ENCODE data around the gene EEFSEC. TPM values are rescaled to one million over a fixed set of nuclear protein-coding genes. Genes with fewer than 3 reads are reported as not detected.

EEFSEC gene
- total RNA-seq, 1 donor from 2014 or later: 23.4 TPM

DNA sequence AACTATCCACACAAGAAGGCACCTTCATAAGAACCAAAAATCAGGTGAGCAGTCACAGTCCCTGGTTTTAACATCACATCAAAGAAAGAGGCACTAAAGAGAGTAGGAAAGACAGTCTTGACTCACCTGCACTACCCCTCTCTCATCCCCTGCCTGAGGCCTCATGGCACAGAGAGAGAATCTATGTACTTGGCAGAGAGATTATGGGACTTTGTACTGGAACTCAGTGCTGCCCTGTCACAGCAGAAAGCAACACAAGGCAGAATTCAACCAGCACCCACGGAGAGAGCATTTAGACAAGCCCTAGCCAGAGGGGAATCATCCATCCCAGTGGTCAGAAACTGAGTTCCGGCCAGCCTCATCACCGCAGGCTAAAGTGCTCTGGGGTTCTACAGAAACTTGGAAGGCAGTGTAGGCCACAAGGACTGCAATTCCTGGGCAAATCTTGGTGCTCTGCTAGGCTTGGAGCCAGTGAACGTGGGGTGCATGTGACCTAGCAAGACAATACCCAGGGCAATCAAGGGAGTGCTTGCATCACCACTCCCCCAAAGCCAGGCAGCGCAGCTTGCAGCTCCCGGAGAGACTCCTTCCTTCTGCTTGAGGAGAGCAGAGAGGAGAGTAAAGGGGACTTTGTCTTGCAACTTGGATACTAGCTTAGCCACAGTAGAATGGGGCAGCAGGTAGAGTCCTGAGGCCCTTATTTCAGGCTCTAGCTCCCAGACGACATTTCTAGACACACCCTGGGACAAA, 21.2 kb upstream of the EEFSEC start:
- Mint-ChIP-seq H3K27me3 (ENCODE audit: low read depth) (peaks cover 46% of the 10 kb centered on the region), H3K36me3 (ENCODE audit: low read depth) (no peaks in the 10 kb centered on the region), H3K4me1 (no peaks in the 10 kb centered on the region), H3K9me3 (no peaks in the 10 kb centered on the region), H3K27ac (ENCODE audit: unreplicated experiment) (no peak overlapping the region), H3K4me3 (no peak overlapping the region)
- TF ChIP-seq, protein P1, sequence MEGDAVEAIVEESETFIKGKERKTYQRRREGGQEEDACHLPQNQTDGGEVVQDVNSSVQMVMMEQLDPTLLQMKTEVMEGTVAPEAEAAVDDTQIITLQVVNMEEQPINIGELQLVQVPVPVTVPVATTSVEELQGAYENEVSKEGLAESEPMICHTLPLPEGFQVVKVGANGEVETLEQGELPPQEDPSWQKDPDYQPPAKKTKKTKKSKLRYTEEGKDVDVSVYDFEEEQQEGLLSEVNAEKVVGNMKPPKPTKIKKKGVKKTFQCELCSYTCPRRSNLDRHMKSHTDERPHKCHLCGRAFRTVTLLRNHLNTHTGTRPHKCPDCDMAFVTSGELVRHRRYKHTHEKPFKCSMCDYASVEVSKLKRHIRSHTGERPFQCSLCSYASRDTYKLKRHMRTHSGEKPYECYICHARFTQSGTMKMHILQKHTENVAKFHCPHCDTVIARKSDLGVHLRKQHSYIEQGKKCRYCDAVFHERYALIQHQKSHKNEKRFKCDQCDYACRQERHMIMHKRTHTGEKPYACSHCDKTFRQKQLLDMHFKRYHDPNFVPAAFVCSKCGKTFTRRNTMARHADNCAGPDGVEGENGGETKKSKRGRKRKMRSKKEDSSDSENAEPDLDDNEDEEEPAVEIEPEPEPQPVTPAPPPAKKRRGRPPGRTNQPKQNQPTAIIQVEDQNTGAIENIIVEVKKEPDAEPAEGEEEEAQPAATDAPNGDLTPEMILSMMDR (conservative IDR thresholded peaks at IDR 0.05): no peak
- no peak for DNase-seq (ENCODE audit: low read depth, low spot score)

DNA sequence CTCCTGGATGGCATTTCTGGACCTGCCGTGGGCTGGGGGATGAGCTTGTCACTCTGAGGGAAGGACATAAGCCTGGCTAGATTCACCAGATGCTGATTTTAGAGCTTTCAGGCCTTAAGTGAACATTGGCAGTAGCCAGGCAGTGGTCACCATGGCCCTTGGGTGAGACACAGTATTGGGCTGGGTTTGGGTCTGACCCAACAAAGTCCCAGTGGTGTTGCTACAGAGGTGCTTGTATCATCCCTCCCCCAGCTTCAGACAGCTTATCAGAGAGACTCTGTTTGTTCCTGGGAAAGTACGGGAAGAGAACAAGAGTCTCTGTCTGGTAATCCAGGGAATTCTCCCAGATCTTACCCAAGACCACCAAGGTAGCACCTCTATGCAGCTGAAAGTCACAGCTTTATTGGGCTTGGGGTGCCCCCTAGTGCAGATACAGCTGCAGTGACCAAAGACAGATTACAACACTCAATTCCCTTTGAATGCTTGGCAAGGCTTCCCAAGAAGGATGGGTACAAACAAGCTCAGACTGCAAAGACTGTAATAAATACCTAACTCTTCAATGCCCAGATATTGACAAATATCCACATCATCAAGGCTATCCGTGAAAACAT, 19.9 kb upstream of the EEFSEC start:
- Mint-ChIP-seq H3K9me3 (no peaks in the 10 kb centered on the region), H3K36me3 (ENCODE audit: low read depth) (no peaks in the 10 kb centered on the region), H3K27ac (ENCODE audit: unreplicated experiment) (no peak overlapping the region), H3K4me3 (no peak overlapping the region), H3K4me1 (no peaks in the 10 kb centered on the region), H3K27me3 (ENCODE audit: low read depth) (peaks cover 50% of the 10 kb centered on the region)
- DNase-seq (ENCODE audit: low read depth, low spot score): peak; percentile 35
- TF ChIP-seq, protein P1 (conservative IDR thresholded peaks at IDR 0.05): peak; percentile 66

DNA sequence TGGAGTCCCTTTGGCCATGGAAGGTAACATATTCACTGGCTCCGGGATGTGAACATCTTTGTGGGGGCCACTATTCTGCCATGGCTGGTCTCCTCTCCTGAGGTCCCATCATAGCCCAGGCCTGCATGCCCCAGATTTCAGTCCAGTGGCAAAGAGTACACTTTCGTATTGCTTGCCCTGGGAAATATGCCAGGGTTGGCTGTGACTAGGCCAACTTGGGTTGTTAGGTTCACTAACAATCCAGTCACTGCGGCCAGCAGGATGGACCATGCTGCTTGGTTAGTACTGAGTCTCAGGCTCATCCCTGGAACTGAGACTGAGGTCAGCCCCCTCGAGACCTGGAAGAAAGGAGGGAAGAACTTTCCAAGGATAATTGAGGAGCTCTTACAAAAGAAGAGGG, 9.8 kb upstream of the EEFSEC start:
- H3K4me3 Mint-ChIP-seq: no peak overlapping the region
- no peaks in the 10 kb centered on the region for H3K36me3 Mint-ChIP-seq (ENCODE audit: low read depth)
- no peaks in the 10 kb centered on the region for H3K9me3 Mint-ChIP-seq
- H3K27me3 Mint-ChIP-seq (ENCODE audit: low read depth): peaks cover 62% of the 10 kb centered on the region
- TF ChIP-seq, protein P1 (conservative IDR thresholded peaks at IDR 0.05): no peak
- no peak for DNase-seq (ENCODE audit: low read depth, low spot score)
- no peak overlapping the region for H3K27ac Mint-ChIP-seq (ENCODE audit: unreplicated experiment)
- H3K4me1 Mint-ChIP-seq: no peaks in the 10 kb centered on the region

DNA sequence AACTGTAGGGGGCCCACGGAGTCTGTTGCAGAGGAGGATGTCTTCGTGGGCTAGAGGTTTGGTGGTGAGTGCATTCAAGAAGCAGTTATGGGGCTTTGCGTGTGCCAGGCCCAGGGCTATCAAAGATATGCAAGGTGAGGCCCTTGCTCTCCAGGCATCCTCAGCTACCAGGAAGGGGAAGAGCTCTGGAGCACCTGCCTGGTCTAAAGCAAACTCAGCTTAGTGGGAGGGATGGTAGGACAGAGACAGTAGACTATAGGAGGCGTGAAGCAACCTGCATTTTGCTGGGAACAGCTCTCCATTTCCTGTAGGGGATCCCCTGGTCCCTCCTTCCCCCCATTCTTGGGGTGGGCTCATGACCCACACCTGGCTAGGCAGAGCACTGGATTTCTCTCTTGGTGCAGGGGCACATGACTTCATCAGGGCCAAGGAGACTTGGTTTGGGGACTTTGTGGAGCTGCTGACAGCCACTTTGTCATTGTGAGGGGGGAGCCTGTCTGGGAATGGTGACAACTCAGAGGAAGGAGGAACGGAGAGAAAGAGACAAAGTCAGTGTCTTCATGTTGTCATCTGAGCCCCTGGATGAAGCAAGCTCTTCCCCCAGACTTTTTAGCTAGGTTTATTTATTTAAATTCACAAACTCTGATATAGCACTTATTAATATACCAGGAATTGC, 8.6 kb upstream of the EEFSEC start:
- Mint-ChIP-seq H3K36me3 (ENCODE audit: low read depth) (no peaks in the 10 kb centered on the region), H3K27me3 (ENCODE audit: low read depth) (peaks cover 58% of the 10 kb centered on the region), H3K27ac (ENCODE audit: unreplicated experiment) (no peak overlapping the region), H3K4me1 (no peaks in the 10 kb centered on the region), H3K9me3 (no peaks in the 10 kb centered on the region), H3K4me3 (no peak overlapping the region)
- TF ChIP-seq, protein P1 (conservative IDR thresholded peaks at IDR 0.05): no peak
- DNase-seq (ENCODE audit: low read depth, low spot score): no peak

DNA sequence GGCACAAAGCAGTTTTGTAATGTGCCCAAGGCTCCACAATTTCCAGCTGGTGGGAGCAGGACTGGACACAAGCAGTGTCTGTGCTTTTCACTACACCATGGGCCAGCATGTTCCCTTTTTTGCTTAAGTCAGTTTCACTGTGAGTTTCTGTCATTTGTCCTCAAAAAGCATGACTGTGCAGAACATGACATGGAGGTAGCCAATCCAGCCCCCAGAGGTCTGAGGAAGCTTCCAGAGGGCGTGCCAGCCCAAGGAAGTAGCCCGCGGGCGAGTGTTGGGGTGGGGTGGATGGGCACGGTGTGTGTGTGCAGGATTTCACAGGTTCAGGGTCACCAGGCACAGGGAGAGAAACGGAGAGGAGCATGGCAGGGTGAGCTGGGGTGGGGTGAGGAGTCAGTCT, 8.0 kb upstream of the EEFSEC start:
- Mint-ChIP-seq H3K9me3 (no peaks in the 10 kb centered on the region), H3K4me1 (no peaks in the 10 kb centered on the region), H3K4me3 (no peak overlapping the region), H3K27me3 (ENCODE audit: low read depth) (peaks cover 59% of the 10 kb centered on the region), H3K27ac (ENCODE audit: unreplicated experiment) (no peak overlapping the region), H3K36me3 (ENCODE audit: low read depth) (no peaks in the 10 kb centered on the region)
- TF ChIP-seq, protein P1 (conservative IDR thresholded peaks at IDR 0.05): no peak
- DNase-seq (ENCODE audit: low read depth, low spot score): no peak
